ENCODE data around the gene ZNF385C.

ZNF385C gene

GRCh38 chr17:42106009-42106408, 7.7 kb upstream of the ZNF385C start:
- no peak for DNase-seq

DNA sequence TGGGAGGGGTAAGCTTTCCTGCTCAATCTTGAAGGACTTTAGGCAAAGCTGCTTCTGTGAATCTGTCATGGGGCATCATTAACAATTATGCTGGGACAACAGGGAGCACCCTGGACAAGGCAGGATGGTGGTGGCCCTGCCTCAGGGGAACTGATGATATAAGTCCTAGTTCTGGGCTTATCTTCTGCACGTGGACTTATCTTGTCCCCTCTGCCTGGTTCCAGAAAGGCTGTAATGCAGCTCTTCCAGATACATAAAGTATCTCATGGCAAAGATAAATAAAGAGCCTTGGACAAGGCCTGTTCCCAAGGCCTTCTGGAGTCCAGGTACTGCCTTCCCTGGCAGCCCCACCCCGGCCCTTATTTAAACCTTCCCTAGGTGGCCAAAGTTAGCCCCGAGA, 6.0 kb upstream of the ZNF385C start:
- no peak for DNase-seq

DNA sequence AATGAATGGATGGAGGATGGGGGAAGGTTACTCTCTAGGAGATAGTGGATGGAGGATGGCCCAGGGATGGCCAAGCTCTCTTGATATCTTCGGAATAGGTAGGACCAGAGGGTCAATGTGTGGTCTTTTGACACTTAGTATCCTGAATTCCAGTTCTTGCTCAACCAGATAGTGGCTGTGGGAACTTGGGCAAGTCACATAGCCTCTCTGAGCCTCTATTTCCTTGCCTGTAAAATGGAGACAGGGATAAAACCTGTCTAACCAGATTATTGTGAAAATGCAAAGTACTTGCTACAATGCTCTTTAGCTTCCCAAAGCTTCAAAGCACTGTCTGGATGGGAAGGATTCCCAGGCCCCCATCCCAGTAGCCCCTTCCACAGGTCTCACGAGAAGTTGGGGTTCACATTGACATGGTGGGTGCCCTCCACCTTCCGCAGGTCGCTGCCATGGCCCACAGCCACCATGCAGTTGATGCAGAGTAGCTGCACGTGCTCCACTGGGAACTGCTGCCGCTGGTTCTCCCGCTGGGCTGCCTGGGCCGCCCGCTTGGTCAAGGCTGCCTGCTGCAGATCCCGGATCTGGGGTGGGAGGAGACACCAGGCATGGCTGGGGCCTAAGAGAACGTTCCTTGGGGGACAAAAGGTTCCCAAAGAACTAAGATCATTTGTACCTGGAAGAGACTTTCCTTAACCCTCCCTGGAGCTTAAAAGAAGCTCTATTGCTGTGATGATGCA, 5.1 kb upstream of the ZNF385C start:
- DNase-seq = no peak

DNA sequence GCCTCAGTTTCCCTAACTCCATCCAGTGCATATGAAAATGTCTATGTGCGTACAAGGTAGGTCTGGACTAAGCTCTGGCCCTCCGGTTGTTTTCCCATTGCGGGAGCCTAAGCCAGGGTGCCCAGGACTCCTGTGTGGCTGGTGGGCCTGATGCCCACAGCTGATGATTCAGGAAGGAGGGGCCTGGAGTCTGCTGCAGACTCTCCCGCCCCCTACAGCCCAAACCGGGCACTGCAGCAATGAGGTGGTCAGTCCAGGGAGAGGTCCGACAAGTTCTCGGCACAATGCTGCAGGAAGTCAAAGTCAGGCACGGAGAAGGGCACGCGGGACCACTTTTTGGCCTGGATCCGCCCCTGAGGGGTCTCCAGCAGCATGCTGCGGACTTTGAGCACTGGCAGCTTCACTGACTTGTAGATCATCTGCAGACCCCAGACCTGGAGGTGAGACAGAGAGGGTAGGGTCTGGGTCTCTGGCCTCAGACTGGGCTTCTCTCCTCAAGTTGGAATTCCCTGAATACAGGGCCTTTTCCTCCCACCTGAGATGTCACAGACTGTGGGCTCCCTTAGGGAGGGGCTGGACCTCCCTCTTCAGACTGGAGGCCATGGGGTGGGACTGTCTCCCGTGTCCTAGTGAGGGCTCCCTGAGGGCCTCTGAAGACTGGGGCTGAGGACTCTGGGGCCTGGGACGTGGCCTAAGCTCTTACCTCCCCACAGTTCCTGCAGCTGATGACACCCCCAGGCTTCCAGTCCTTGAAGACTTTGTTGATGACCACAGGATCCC, 3.4 kb upstream of the ZNF385C start:
- peak; percentile 90 to 91 for DNase-seq

GRCh38 chr17:42098730-42099399, 592 bp upstream of the ZNF385C start:
- DNase-seq = no peak

- DNase-seq = no peak
Observed at GRCh38 chr17:42096360-42097111, 1.7 kb downstream of the ZNF385C start.

DNA sequence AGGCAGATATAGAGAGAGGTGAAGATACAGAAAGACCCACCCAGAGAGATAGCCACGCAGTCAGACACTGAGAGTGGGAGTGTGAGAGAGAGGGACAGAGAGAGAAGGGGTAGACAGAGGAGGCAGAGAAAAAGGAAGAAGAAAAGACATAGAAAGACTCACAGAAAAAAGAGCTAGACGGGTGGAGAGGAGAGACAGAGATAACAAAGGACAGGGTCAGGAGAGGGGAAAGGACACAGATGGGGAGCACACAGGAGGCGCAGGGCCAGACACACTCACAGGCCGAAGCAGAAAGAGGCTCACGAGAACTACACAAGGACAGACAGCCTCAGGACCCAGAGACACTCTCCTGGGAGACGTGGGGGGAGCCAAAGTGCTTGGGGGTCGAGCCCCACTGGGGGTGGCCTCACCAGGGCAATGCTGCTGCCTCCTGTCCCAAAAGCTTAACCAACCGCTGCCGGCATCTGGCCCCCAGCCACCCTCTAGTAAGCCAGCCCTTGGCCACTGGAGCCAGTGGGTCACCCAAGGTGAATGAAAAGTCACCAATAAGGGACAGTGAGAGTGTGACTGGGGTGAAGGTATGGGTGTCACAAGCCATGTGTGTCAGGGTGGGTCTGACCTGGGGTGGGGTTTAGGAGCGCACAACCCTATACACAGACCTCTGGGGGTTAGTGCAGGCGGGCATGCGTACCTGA, 3.8 kb downstream of the ZNF385C start:
- no peak for DNase-seq

GRCh38 chr17:42092939-42093338, 5.3 kb downstream of the ZNF385C start:
- DNase-seq = no peak

DNA sequence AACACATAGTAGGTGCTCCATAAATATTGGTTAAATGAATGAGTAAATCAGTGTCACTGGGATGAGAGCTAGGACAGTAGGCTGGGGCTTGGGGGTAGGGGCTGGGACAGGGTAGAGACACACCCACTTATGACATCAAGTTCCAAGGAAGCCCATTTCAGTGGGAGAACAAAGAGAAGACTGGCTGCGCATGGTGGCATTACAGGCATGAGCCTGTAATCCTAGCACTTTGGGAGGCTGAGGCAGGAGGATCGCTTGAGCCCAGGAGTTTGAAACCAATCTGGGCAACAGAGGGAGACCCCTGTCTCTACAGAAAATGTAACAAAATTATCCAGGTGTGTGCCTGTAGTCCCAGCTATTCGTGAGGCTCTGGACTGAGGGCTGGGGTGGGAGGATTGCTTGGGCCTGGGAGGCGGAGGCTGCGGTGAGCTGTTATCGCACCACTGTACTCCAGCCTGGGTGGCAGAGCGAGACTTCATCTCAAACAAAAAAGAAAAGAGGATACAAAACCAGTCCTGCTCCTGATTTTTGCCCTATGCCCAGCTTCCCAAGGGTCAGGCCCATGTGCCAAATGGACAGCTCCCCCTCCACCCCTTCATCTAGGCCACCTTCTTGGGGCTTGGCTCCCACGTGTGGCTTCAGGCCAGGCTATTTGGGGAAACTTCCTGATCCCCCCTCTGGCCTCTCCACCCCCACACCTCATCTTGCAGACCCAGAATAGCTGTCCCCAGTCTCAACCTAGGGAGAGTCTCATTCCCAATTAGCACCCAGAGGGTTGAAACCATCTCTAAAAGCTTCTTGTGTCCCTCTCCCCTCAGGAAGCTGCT, 7.1 kb downstream of the ZNF385C start:
- no peak for DNase-seq

- no peak for DNase-seq
Observed at GRCh38 chr17:42088736-42089135, 9.5 kb downstream of the ZNF385C start.

GRCh38 chr17:42087736-42088705, 10.3 kb downstream of the ZNF385C start:
- DNase-seq = no peak

DNA sequence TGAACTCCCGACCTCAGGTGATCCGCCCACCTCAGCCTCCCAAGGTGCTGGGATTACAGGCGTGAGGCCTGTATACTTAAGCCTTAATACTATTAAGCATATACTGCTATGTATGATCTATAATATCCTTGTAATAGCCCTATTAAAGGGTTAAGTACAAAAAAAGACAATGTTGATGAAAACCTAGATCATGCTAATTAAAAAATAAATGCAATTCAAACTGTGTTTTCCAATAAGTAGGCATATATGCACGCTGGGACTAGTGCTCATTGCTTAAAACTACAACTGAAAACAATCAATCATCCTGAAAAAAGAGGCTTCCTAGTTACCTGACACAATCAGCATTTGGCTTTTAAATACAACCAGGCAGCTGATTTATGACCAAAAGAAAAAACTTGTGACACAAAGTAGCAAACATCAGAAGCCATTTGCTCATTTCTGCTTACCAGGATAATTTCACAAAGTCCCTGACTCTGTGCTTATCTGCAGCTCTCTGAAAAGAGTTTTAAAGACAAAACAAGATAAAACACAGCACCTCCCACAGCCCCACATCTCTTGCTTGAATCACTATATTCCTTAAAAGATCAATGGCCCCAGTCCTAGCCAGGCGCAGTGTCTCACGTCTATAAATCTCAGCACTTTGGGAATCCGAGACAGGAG, 11.1 kb downstream of the ZNF385C start:
- no peak for DNase-seq

- no peak for DNase-seq
Observed at GRCh38 chr17:42081516-42082129, 16.6 kb downstream of the ZNF385C start.

DNA sequence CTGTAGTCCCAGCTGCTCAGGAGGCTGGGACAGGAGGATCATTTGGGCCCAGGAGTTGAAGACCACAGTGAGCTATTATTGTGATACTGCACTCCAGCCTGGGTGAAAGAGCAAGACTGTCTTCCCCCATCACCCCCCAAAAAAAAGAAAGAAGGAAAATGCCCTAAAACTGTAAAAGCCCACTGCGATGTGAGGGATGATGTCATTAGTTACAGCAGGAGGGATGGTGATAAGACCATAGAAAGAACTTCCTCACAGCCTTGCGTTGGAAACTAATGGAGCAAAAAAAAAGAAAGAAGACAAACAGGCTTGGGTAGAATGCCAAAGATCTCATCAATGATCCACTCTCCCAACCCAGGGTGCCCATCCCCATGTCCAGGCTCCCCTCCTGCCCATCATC, 18.7 kb downstream of the ZNF385C start:
- DNase-seq = no peak

GRCh38 chr17:42078396-42079043, 19.8 kb downstream of the ZNF385C start:
- no peak for DNase-seq

DNA sequence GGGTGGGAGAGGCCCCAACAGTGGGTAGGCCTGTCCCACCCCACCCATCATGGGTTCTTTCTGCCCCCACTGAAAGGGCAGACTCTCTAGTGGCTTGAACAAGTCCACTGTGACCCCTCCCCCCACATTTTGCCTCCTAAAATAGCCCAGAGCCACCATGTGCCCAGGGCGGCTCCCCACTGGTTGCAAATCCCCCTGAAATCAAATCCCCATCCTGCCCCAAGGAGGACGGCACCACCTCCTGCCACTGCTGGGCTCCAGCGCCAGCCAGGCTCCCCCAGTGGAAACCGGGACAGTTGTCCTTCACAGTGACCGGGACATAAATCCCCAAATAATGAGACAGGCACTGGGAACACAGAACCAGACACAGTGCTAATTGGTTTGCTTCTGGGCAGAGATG, 20.5 kb downstream of the ZNF385C start:
- DNase-seq = no peak

- DNase-seq = no peak
Observed at GRCh38 chr17:42076797-42077559, 21.3 kb downstream of the ZNF385C start.

DNA sequence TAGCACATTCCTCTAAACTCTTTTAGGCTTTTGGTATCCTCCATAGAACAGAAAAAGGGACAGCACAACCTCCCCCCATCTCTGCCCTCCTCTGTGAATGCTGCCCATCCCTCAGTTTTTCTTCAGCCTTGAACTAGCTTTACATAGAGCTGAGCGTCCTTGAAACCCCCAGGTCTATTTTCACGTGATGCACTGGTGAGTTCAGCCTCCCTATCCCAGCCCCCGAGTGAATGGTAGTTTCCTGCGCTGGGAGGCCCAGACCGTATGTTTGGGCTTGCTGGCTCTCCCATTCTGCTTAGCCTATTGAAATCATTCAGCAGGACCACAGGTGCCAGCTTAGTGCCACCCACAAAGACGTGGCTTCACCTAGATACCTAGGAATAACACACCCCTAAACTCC, 22.5 kb downstream of the ZNF385C start:
- DNase-seq = no peak

Measured in activated T-cell treated with anti-CD3 and anti-CD28 coated beads, Interleukin-2, amount 50 U/mL, for 48 hours (primary cell).